ENCODE data around the gene ZFHX3. TPM values are rescaled to one million over a fixed set of nuclear protein-coding genes. Genes with fewer than 3 reads are reported as not detected.

ZFHX3 gene
- total RNA-seq, 1 experiment from 2014 or later: 5.1 TPM

- Histone ChIP-seq H3K4me3 (no peak overlapping the region), H3K9me3 (replicated peaks) (no peaks in the 10 kb centered on the region), H3K27me3 (no peaks in the 10 kb centered on the region), H3K4me1 (no peaks in the 10 kb centered on the region), H3K27ac (no peak overlapping the region), H3K36me3 (no peaks in the 10 kb centered on the region)
- DNase-seq: no peak
Observed at GRCh38 chr16:72751076-72751475, 296.9 kb downstream of the ZFHX3 start.

- DNase-seq: no peak
- no peaks in the 10 kb centered on the region for H3K27me3 ChIP-seq
- H3K9me3 ChIP-seq (replicated peaks): no peaks in the 10 kb centered on the region
- H3K36me3 ChIP-seq: no peaks in the 10 kb centered on the region
- no peak overlapping the region for H3K27ac ChIP-seq
- H3K4me1 ChIP-seq: no peaks in the 10 kb centered on the region
- no peak overlapping the region for H3K4me3 ChIP-seq
Observed at GRCh38 chr16:72749091-72749490, 298.8 kb downstream of the ZFHX3 start.

GRCh38 chr16:72744076-72744793, 303.7 kb downstream of the ZFHX3 start:
- DNase-seq: no peak
- Histone ChIP-seq H3K27ac (no peak overlapping the region), H3K36me3 (no peaks in the 10 kb centered on the region), H3K27me3 (no peaks in the 10 kb centered on the region), H3K9me3 (replicated peaks) (no peaks in the 10 kb centered on the region), H3K4me3 (no peak overlapping the region), H3K4me1 (peaks cover 14% of the 10 kb centered on the region)

- H3K36me3 ChIP-seq: no peaks in the 10 kb centered on the region
- H3K4me1 ChIP-seq: peaks cover 14% of the 10 kb centered on the region
- H3K9me3 ChIP-seq (replicated peaks): no peaks in the 10 kb centered on the region
- H3K27me3 ChIP-seq: no peaks in the 10 kb centered on the region
- H3K4me3 ChIP-seq: no peak overlapping the region
- no peak for DNase-seq
- no peak overlapping the region for H3K27ac ChIP-seq
Observed at GRCh38 chr16:72743011-72743761, 304.7 kb downstream of the ZFHX3 start.

GRCh38 chr16:72740347-72740746, 307.6 kb downstream of the ZFHX3 start:
- DNase-seq: no peak
- Histone ChIP-seq H3K27me3 (no peaks in the 10 kb centered on the region), H3K4me1 (peaks cover 14% of the 10 kb centered on the region), H3K9me3 (replicated peaks) (no peaks in the 10 kb centered on the region), H3K27ac (no peak overlapping the region; the same call in 1 of the 2 replicates), H3K36me3 (no peaks in the 10 kb centered on the region), H3K4me3 (no peak overlapping the region)

- H3K36me3 ChIP-seq: no peaks in the 10 kb centered on the region
- H3K27me3 ChIP-seq: no peaks in the 10 kb centered on the region
- no peak for DNase-seq
- H3K4me1 ChIP-seq: peaks cover 14% of the 10 kb centered on the region
- H3K9me3 ChIP-seq (replicated peaks): no peaks in the 10 kb centered on the region
- H3K27ac ChIP-seq: no peak overlapping the region; the same call in 1 of the 2 replicates
- H3K4me3 ChIP-seq: no peak overlapping the region
Observed at GRCh38 chr16:72739577-72739976, 308.4 kb downstream of the ZFHX3 start.

GRCh38 chr16:72736074-72736473, 311.9 kb downstream of the ZFHX3 start:
- Histone ChIP-seq H3K36me3 (no peaks in the 10 kb centered on the region), H3K4me1 (peaks cover 14% of the 10 kb centered on the region), H3K9me3 (replicated peaks) (no peaks in the 10 kb centered on the region), H3K4me3 (no peak overlapping the region), H3K27ac (no peak overlapping the region), H3K27me3 (no peaks in the 10 kb centered on the region)
- DNase-seq: no peak

All from SJCRH30 (cell line).